HepG2 (cell line): ENCODE data around the gene LIPE.

Experiments used
- GABPB1 ChIP-seq: IDR thresholded peaks from 2 replicates; pipeline ENCODE4 v1.6.1; 2016; ENCODE audit warnings: mild to moderate bottlenecking, missing genetic modification reagents, moderate library complexity, missing compliant biosample characterization
- GTF2F1 ChIP-seq: fragments of 150-350 bp; IDR thresholded peaks from 2 replicates; pipeline ENCODE4 v1.6.1; 2014; ENCODE audit warnings: low read length
- HNF1B ChIP-seq: sonication (generic); formaldehyde crosslinking; IDR thresholded peaks from 2 replicates; pipeline ENCODE4 v1.5.1; 2020; ENCODE audit warnings: mild to moderate bottlenecking, moderate library complexity, missing genetic modification reagents
- HNRNPH1 ChIP-seq: fragments of 200-400 bp; formaldehyde crosslinking; optimal IDR thresholded peaks from 2 replicates; pipeline ENCODE3; 2017; ENCODE audit warnings: mild to moderate bottlenecking, low read depth, low read length
- MAF1 ChIP-seq: sonication (generic); formaldehyde crosslinking; IDR thresholded peaks from 2 replicates; pipeline ENCODE4 v1.5.0; 2020; ENCODE audit warnings: missing genetic modification reagents, borderline replicate concordance
- SOX5 ChIP-seq: IDR thresholded peaks from 2 replicates; pipeline ENCODE4 v1.6.1; 2016; ENCODE audit warnings: borderline replicate concordance
- THRA ChIP-seq: sonication (generic); formaldehyde crosslinking; IDR thresholded peaks from 2 replicates; pipeline ENCODE4 v1.4.0; 2020; ENCODE audit warnings: missing genetic modification reagents, borderline replicate concordance
- TP53 ChIP-seq: sonication (generic); formaldehyde crosslinking; conservative IDR thresholded peaks from 2 replicates; pipeline ENCODE4 v1.4.0; 2020; ENCODE audit warnings: missing genetic modification reagents
- ZNF740 ChIP-seq: sonication (generic); formaldehyde crosslinking; IDR thresholded peaks from 2 replicates; pipeline ENCODE4 v1.4.0; 2020; ENCODE audit warnings: missing genetic modification reagents
- TF ChIP-seq, protein P1 (sequence below): sonication (generic); formaldehyde crosslinking; IDR thresholded peaks from 2 replicates; pipeline ENCODE4 v1.5.0; 2020; ENCODE audit warnings: mild to moderate bottlenecking, missing genetic modification reagents, moderate library complexity

DNA sequence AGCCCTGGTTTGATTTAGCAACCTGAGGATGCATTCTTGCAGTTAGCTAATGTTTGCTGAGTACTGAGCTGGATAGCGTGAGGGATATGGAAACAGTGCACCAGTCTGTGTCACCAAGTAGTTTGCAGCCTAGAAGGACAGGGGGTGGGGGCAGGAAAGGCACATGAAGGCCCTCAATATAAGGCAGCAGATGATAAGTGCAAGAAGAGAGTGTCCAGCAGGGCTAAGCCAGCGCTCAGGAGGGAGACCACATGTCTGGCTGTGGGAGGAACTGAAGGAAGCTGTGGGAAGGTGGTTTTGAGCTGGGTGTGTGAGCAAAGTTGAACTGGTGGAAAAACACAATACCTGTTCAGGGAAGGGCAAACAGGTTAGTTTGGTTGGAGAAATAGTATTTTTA is 13.9 kb upstream of the LIPE start:
- TF ChIP-seq, protein P1, sequence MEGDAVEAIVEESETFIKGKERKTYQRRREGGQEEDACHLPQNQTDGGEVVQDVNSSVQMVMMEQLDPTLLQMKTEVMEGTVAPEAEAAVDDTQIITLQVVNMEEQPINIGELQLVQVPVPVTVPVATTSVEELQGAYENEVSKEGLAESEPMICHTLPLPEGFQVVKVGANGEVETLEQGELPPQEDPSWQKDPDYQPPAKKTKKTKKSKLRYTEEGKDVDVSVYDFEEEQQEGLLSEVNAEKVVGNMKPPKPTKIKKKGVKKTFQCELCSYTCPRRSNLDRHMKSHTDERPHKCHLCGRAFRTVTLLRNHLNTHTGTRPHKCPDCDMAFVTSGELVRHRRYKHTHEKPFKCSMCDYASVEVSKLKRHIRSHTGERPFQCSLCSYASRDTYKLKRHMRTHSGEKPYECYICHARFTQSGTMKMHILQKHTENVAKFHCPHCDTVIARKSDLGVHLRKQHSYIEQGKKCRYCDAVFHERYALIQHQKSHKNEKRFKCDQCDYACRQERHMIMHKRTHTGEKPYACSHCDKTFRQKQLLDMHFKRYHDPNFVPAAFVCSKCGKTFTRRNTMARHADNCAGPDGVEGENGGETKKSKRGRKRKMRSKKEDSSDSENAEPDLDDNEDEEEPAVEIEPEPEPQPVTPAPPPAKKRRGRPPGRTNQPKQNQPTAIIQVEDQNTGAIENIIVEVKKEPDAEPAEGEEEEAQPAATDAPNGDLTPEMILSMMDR (CRISPR knock-in tag), result no peak
- no peak for TF ChIP-seq THRA (CRISPR knock-in tag)
- TF ChIP-seq MAF1, result no peak
- no peak for TF ChIP-seq ZNF740 (CRISPR knock-in tag)
- no peak for TF ChIP-seq HNRNPH1
- no peak for TF ChIP-seq SOX5 (CRISPR knock-in tag)
- TF ChIP-seq GABPB1 (CRISPR knock-in tag), result no peak
- TF ChIP-seq HNF1B, result no peak
- no peak for TF ChIP-seq GTF2F1
- no peak for TF ChIP-seq TP53
